AG10803 (cell line): ENCODE data around the gene RASIP1.

Experiments
- DNase-seq: peaks from one replicate; pipeline ENCODE4 v3.0.0; 2010; ENCODE audit warnings: low read depth
- H3K4me3 ChIP-seq: 2 replicates; pipeline ENCODE4 v1.5.1; 2011; ENCODE audit warnings: mild to moderate bottlenecking, low read length, control low read depth
- TF ChIP-seq, protein P1 (sequence below): conservative IDR thresholded peaks from 2 replicates; pipeline ENCODE4 v1.5.1; 2011; ENCODE audit warnings: mild to moderate bottlenecking, low read length, control low read depth, inconsistent platforms

The RASIP1 gene

DNA sequence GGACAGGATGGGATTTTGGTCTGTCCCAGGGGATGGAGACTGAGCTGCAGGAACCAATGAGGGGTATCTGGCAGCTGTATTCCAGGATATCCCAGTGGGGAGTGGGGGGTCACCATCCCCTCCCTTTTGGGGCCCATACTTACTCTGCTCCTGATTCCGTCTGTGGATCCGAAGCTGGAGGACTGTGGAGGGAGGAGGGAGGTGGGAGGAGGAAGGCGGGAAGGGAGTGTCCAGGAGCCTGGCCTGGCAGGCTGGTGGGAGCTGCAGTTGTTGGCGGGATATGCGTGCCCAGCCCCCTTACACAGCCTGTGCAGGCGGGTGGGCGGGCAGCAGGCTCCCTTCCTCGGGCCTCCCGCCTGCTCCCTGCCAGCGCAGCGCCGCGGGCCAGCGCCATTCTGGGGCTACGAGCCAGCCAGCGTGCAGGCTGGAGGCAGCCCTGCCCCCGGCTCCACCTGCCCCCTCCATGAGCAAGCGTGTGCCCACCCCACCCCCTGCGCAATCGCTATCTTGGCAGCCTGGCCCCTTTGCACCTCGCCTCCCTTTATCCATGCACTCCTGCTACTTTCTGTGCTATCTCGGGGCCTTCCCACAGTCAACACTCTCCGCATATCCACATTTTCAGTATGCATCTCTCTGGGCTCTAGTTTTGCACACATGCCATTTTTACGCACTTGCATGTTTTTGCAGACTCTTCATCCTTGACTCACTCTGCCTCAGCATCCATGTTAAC lies 23.7 kb downstream of the RASIP1 start:
- peak overlapping the region; percentile 44 for H3K4me3 ChIP-seq
- DNase-seq: peak; percentile 43

DNA sequence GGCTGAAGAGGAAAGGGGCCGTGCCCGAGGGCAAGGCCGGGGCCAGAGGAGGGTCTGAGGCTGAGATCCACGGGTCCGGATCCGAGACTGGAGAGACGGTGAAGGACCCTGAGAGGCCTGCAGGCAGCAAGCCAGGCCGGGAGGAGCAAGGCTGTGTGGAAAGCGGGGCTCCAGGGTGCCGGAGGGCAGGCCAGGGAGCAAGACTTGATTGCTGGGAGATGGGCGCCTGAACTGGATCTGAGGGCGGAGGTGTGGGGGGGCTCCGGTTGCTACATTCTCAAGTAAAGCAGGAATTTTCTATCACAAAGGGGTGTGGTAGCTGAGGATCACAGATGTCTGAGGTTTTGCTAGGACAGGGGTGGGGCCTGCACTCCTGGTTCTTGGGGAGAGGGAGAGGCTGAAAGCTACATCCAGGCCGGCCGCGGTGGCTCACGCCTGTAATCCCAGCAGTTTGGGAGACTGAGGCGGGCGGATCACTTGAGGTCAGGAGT lies 24.7 kb downstream of the RASIP1 start:
- TF ChIP-seq, protein P1, sequence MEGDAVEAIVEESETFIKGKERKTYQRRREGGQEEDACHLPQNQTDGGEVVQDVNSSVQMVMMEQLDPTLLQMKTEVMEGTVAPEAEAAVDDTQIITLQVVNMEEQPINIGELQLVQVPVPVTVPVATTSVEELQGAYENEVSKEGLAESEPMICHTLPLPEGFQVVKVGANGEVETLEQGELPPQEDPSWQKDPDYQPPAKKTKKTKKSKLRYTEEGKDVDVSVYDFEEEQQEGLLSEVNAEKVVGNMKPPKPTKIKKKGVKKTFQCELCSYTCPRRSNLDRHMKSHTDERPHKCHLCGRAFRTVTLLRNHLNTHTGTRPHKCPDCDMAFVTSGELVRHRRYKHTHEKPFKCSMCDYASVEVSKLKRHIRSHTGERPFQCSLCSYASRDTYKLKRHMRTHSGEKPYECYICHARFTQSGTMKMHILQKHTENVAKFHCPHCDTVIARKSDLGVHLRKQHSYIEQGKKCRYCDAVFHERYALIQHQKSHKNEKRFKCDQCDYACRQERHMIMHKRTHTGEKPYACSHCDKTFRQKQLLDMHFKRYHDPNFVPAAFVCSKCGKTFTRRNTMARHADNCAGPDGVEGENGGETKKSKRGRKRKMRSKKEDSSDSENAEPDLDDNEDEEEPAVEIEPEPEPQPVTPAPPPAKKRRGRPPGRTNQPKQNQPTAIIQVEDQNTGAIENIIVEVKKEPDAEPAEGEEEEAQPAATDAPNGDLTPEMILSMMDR: no peak
- H3K4me3 ChIP-seq: peak overlapping the region; percentile 69
- peak; percentile 53 for DNase-seq

More for the DNA sequence above, 23.7 kb downstream of the RASIP1 start:
- TF ChIP-seq, protein P1: no peak

DNA sequence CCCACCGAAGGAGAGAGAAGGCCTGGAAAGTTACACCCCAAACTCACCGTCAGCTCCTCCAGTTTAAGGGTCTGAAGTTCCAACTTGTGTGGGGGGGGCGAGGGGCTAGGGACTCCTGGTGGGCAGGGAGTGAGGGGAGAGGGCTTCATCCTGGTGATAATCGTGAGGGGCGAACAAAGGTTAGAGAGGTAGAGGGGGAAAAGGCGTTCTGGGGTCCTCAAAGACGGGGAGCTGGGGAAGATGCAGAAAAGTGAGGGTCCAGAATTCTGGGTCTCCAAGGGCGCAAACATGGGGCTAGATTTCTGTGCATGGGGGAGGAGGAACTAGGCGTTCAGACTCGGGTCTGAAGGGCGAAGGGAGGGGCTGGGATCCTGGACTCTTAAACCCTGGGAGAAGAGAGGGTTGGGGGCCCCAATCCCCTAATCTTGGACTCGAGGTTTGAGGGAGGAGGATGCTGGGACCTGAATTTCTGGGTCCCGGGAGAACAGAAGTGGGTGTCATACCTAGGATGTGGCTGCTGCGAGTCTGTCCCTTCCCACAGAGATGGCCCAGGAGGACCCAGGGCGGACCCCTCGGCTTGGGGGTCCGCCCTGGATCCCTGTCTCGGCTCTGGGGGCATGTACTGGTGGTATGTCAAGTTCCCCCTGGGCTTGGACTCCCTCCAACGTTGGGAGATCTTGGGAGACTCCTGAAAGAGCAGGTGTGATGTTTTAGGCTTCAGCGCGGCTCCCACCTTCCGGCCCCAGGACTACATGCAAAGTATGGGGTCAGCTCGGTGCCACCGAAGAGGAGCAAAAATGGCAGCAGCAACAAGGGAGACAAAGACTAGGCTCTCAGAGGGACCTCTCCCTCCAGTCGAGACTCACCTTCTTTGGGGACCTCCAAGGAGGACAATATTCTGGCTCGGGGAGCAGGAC lies 25.4 kb downstream of the RASIP1 start:
- H3K4me3 ChIP-seq: peak overlapping the region; percentile 69
- DNase-seq: no peak
- TF ChIP-seq, protein P1: no peak

DNA sequence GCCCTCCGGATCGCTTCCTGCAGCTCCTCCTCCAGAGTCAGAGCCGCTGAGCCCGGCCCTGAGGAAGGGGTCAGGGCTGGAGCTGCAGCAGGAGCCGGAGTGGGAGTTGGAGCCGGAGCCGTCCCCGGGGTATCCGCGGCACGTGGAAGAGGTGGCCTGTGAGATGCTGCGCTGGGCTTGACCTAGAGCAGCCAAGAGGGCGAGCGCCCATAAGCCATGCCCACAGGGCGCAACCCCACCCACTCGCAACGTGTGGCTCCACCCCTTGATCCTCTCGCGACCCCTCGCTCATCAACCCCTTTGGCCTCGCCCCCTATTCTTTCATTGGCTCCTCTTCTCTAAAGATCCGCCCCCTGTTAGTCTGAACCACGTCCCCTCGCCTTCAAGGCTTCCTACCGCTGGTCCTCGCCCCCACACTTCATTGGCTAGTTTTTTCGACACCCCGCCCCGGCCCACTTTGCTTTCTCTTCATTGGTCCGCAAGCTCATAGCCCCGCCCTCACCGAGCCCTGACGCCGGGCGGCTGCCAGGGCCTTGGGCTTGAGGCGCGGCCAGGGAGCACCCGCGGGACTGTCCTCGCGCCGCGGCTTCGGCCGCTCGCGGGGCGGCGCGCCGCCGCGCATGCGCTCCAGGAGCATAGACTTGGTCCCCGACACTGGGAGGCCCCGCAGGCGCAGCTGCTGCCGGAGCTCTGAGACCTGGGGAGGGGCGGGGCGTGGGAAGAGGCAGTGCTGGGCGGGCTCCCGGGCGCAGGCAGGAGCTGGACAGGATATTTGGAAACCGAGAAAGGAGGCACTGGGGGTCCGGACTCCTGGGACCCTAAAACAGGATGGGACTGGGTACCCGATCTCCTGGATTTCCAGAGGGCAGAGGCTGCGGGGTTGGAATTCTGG lies 26.3 kb downstream of the RASIP1 start:
- DNase-seq: peak; percentile 100
- peak overlapping the region; percentile 84 for H3K4me3 ChIP-seq
- TF ChIP-seq, protein P1: no peak

DNA sequence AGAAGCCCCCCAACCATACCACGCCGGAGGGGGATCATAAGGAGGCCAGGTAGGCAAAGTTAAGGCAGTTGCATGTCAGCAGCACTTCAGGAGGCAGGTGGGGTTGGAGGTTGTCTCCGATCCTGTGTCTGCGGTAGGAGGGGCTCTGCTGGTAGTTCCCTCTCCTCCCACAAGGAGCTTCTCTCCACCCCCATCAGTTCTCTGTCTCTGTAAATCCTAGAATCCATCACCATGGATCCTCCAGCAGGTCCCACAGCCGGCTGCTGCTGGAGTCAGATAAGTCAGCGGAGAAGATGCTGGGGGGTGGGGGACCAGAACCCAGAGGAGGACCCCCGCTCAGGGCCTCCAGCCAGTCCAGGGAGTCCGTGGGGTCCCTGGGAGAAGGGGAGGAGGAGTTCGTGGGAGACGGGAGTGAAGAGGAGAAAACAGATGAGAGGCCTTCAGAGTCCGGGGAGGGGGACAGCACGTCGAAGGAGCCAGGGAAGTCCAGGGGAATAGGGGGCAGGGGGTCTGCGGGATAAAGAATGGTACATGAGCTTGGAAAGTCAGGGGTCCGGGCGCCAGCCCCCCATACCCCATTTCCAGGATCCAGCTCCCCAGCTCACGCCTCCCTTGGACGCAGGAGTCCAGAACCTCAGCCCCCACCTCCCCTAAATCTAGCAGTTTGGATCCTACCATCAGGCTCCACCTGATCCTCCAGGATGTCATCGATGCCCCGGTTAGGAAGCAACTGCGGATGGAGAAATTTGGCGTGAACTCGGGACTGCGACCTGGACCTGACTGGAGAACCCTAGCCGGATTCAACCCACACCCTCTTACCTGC lies 27.2 kb downstream of the RASIP1 start:
- DNase-seq: no peak
- peak overlapping the region; percentile 84 for H3K4me3 ChIP-seq
- TF ChIP-seq, protein P1: peak; percentile 27
